NT2/D1 (cell line): ENCODE measurements around the gene PDE4B.

Source experiments
- YY1 ChIP-seq: IDR thresholded peaks from 2 replicates; pipeline ENCODE4 v1.6.1; 2011; ENCODE audit not compliant: insufficient read length, insufficient read depth
- ZNF274 ChIP-seq: IDR thresholded peaks from 2 replicates; pipeline ENCODE4 v1.6.1; 2011; ENCODE audit warnings: mild to moderate bottlenecking, low read depth, low read length

GRCh38 chr1:65985393-65986066 lies 192.8 kb downstream of the PDE4B start:
- TF ChIP-seq ZNF274: no peak
- TF ChIP-seq YY1: no peak
